SK-N-SH (cell line): Measurements from ENCODE around the gene CORO6. TPM values are rescaled to one million over a fixed set of nuclear protein-coding genes. Genes with fewer than 3 reads are reported as not detected.

Experiments
- CTCF ChIA-PET: fragments of 300-600, 350-600 bp; formaldehyde crosslinking; extraction: SDS; loops from one replicate; lab custom pipeline; 2021; lab: Yijun Ruan, JAX
- POLR2A ChIA-PET: fragments of 350-600 bp; sonication (Branson Sonifier 250); formaldehyde crosslinking; extraction: SDS; loops from one replicate; lab custom pipeline; 2020; ENCODE audit warnings: antibody characterized with exemption, inconsistent platforms; lab: Yijun Ruan, JAX
- DNase-seq: peaks from one replicate; pipeline ENCODE4 v3.0.0; 2012
- H2AFZ ChIP-seq: fragments of 200-600 bp; sonication (generic); 2 replicates; pipeline ENCODE4 v1.8.1; 2016; ENCODE audit warnings: antibody characterized with exemption, mild to moderate bottlenecking, low read depth
- H3F3A ChIP-seq: fragments of 200-600 bp; sonication (generic); replicated peaks from 2 replicates; pipeline ENCODE3; 2016; ENCODE audit warnings: antibody characterized with exemption, mild to moderate bottlenecking; ENCODE audit not compliant: insufficient read depth
- H3K27ac ChIP-seq, 2 experiments: fragments of 200-500 bp in 1 of 2; fragments of 200-600 bp in 1 of 2; sonication (Bioruptor generic) in 1 of 2; sonication (generic), shearing (Covaris generic) in 1 of 2; 2 replicates each; pipeline versions ENCODE4 v1.5.1 to v1.6.1; 2014 to 2016; ENCODE audit warnings: low read depth in 2 of 2, inconsistent platforms in 1 of 2, low read length in 1 of 2, mild to moderate bottlenecking in 1 of 2, mixed read lengths in 1 of 2
- H3K27me3 ChIP-seq: fragments of 200-600 bp; sonication (generic), shearing (Covaris generic); 2 replicates; pipeline ENCODE4 v1.6.1; 2016; ENCODE audit warnings: mixed run types; ENCODE audit not compliant: insufficient read depth
- H3K36me3 ChIP-seq, 2 experiments: fragments of 200-500 bp in 1 of 2; fragments of 200-600 bp in 1 of 2; sonication (Bioruptor generic) in 1 of 2; sonication (generic) in 1 of 2; replicated peaks in 1 of 2; 2 replicates each; pipeline versions ENCODE3 to v1.5.1; 2014 to 2016; ENCODE audit warnings: low read length in 1 of 2, mild to moderate bottlenecking in 1 of 2; ENCODE audit not compliant: insufficient read depth in 2 of 2, control insufficient read depth in 1 of 2
- H3K4me1 ChIP-seq, 2 experiments: fragments of 200-500 bp in 1 of 2; fragments of 200-600 bp in 1 of 2; sonication (Bioruptor generic) in 1 of 2; sonication (generic), shearing (Covaris generic) in 1 of 2; 2 replicates each; pipeline versions ENCODE4 v1.5.1 to v1.6.1; 2014 to 2016; ENCODE audit warnings: low read depth in 1 of 2, low read length in 1 of 2, mixed run types in 1 of 2; ENCODE audit not compliant: insufficient read depth in 2 of 2, control insufficient read depth in 1 of 2
- H3K4me2 ChIP-seq: fragments of 200-600 bp; sonication (generic), shearing (Covaris generic); 2 replicates; pipeline ENCODE4 v1.6.1; 2017; ENCODE audit warnings: mixed run types
- H3K4me3 ChIP-seq, 2 experiments: fragments of 200-500 bp in 1 of 2; fragments of 200-600 bp in 1 of 2; sonication (Bioruptor generic) in 1 of 2; sonication (generic), shearing (Covaris generic) in 1 of 2; 2 replicates each; pipeline versions ENCODE4 v1.5.1 to v1.8.1; 2014 to 2016; ENCODE audit warnings: low read depth in 2 of 2, inconsistent platforms in 1 of 2, low read length in 1 of 2, mild to moderate bottlenecking in 1 of 2, mixed read lengths in 1 of 2, moderate library complexity in 1 of 2
- H3K79me2 ChIP-seq: fragments of 200-600 bp; sonication (generic); 2 replicates; pipeline ENCODE4 v1.8.1; 2017; ENCODE audit warnings: mild to moderate bottlenecking; ENCODE audit not compliant: insufficient read depth
- H3K9ac ChIP-seq: fragments of 200-600 bp; sonication (generic); 2 replicates; pipeline ENCODE4 v1.6.1; 2017; ENCODE audit warnings: mixed run types
- H3K9me2 ChIP-seq: fragments of 200-600 bp; sonication (generic); 2 replicates; pipeline ENCODE4 v1.6.1; 2017; ENCODE audit warnings: mixed run types
- H3K9me3 ChIP-seq: fragments of 200-600 bp; sonication (generic); 2 replicates; pipeline ENCODE4 v1.6.1; 2017; ENCODE audit warnings: mixed run types, mild to moderate bottlenecking, moderate library complexity
- H4K20me1 ChIP-seq: fragments of 200-600 bp; sonication (generic); 2 replicates; pipeline ENCODE4 v1.6.1; 2017; ENCODE audit warnings: mild to moderate bottlenecking, mixed run types; ENCODE audit not compliant: insufficient read depth
- ELF1 ChIP-seq: IDR thresholded peaks from 2 replicates; pipeline ENCODE4 v1.4.0; 2012
- EZH2phosphoT487 ChIP-seq: fragments of 200-600 bp; sonication (generic); IDR thresholded peaks from 2 replicates; pipeline ENCODE4 v1.6.1; 2017; ENCODE audit warnings: low read depth, mixed run types, mild to moderate bottlenecking, antibody characterized with exemption, moderate library complexity, borderline replicate concordance
- GATA2 ChIP-seq: sonication (generic); formaldehyde crosslinking; IDR thresholded peaks from 2 replicates; pipeline ENCODE4 v1.5.0; 2020; ENCODE audit warnings: mild to moderate bottlenecking, missing genetic modification reagents
- NFIC ChIP-seq: IDR thresholded peaks from 2 replicates; pipeline ENCODE4 v1.4.0; 2012; ENCODE audit warnings: borderline replicate concordance
- POLR2AphosphoS5 ChIP-seq: IDR thresholded peaks from 2 replicates; pipeline ENCODE4 v1.6.1; 2012; ENCODE audit warnings: low read depth, low read length
- RCOR1 ChIP-seq: fragments of 150-350 bp; IDR thresholded peaks from 2 replicates; pipeline ENCODE4 v1.6.1; 2017; ENCODE audit warnings: antibody characterized with exemption, low read length
- SIN3A ChIP-seq: IDR thresholded peaks from 2 replicates; pipeline ENCODE4 v1.6.1; 2012; ENCODE audit warnings: low read depth, mild to moderate bottlenecking, low read length, moderate library complexity, borderline replicate concordance
- USF2 ChIP-seq: fragments of 150-350 bp; IDR thresholded peaks from 2 replicates; pipeline ENCODE4 v1.6.1; 2017; ENCODE audit warnings: antibody characterized with exemption, low read length, low read depth, borderline replicate concordance
- WGBS: methylation state at CpG from one replicate; pipeline ENCODE4 v1.1.6; 2017; ENCODE audit warnings: low lambda C conversion rate; 5-methylcytosine and 5-hydroxymethylcytosine counted together
- polyA plus RNA-seq, 3 experiments: library from polyadenylated mRNA; depleted of rRNA; stranded (reverse); fragments of >200 nt; gene quantifications; 2 replicates each; pipeline ENCODE4 v1.2.3, GENCODE V29; 2012
- TF ChIP-seq, protein P1 (sequence below): IDR thresholded peaks from 2 replicates; pipeline ENCODE4 v1.4.0; 2012; ENCODE audit warnings: low read depth, borderline replicate concordance
- TF ChIP-seq, protein P2 (sequence below): fragments of 200-600 bp; sonication (generic); IDR thresholded peaks from 2 replicates; pipeline ENCODE4 v1.6.1; 2017; ENCODE audit warnings: antibody characterized with exemption, mild to moderate bottlenecking, moderate library complexity
- TF ChIP-seq, protein P3 (sequence below): IDR thresholded peaks from 2 replicates; pipeline ENCODE4 v1.6.1; 2012; ENCODE audit warnings: mild to moderate bottlenecking, low read depth, low read length, moderate library complexity

CORO6 gene
- polyA plus RNA-seq, 1 of the 3 experiments (the other 2 are of a cell fraction): 18.4 TPM

DNA sequence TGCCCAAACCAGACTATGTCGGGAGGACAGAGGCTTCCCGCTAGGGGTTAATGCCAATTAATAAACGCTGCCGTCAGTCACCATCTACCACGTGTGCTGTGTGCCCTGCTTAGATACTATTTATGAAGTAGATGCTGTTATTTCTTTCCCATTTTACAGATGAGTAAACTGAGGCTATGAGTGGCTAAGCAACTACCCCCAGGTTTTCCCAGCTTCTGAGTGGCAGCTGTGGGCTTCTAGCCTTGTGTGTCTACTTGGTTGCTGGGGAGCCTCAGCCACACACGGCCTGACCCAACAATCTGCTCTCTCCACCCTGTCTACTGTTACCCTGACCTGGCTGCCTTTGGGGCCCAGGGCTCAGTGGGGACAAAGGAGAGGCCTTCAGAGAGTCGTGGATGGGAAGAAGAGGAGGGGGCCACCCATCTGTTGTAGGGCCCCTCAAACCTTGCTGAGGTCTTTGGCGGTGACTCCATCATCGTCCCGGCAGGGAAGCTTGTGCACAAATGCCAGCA lies 40.4 kb downstream of the CORO6 start:
- Histone ChIP-seq H3K36me3 (peaks cover 9 to 48% of the 10 kb centered on the region in 2 experiments), H3K27me3 (no peaks in the 10 kb centered on the region), H3K4me3 (no peak overlapping the region), H3K27ac (no peak overlapping the region), H4K20me1 (peaks cover 57% of the 10 kb centered on the region), H3K79me2 (peaks cover 58% of the 10 kb centered on the region), H3K9ac (no peak overlapping the region), H3F3A (peaks cover 5% of the 10 kb centered on the region), H3K9me2 (no peaks in the 10 kb centered on the region), H3K4me2 (no peak overlapping the region), H2AFZ (no peak overlapping the region), H3K4me1 (peaks cover 7 to 35% of the 10 kb centered on the region in 2 experiments; a peak in 2 of 4 replicates), H3K9me3 (no peaks in the 10 kb centered on the region)
- POLR2A ChIA-PET: interaction anchor here (1.4 kb wide), 1 partner anchor 9 kb away, joined by 3 read pairs; no protein-coding TSS in a partner anchor
- TF ChIP-seq, protein P1, sequence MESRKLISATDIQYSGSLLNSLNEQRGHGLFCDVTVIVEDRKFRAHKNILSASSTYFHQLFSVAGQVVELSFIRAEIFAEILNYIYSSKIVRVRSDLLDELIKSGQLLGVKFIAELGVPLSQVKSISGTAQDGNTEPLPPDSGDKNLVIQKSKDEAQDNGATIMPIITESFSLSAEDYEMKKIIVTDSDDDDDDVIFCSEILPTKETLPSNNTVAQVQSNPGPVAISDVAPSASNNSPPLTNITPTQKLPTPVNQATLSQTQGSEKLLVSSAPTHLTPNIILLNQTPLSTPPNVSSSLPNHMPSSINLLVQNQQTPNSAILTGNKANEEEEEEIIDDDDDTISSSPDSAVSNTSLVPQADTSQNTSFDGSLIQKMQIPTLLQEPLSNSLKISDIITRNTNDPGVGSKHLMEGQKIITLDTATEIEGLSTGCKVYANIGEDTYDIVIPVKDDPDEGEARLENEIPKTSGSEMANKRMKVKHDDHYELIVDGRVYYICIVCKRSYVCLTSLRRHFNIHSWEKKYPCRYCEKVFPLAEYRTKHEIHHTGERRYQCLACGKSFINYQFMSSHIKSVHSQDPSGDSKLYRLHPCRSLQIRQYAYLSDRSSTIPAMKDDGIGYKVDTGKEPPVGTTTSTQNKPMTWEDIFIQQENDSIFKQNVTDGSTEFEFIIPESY: no peak
- TF ChIP-seq USF2 (no peak), NFIC (no peak), POLR2AphosphoS5 (no peak), ELF1 (no peak), RCOR1 (no peak), GATA2 (no peak), EZH2phosphoT487 (no peak), SIN3A (no peak)
- TF ChIP-seq, protein P2, sequence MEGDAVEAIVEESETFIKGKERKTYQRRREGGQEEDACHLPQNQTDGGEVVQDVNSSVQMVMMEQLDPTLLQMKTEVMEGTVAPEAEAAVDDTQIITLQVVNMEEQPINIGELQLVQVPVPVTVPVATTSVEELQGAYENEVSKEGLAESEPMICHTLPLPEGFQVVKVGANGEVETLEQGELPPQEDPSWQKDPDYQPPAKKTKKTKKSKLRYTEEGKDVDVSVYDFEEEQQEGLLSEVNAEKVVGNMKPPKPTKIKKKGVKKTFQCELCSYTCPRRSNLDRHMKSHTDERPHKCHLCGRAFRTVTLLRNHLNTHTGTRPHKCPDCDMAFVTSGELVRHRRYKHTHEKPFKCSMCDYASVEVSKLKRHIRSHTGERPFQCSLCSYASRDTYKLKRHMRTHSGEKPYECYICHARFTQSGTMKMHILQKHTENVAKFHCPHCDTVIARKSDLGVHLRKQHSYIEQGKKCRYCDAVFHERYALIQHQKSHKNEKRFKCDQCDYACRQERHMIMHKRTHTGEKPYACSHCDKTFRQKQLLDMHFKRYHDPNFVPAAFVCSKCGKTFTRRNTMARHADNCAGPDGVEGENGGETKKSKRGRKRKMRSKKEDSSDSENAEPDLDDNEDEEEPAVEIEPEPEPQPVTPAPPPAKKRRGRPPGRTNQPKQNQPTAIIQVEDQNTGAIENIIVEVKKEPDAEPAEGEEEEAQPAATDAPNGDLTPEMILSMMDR: no peak
- TF ChIP-seq, protein P3, sequence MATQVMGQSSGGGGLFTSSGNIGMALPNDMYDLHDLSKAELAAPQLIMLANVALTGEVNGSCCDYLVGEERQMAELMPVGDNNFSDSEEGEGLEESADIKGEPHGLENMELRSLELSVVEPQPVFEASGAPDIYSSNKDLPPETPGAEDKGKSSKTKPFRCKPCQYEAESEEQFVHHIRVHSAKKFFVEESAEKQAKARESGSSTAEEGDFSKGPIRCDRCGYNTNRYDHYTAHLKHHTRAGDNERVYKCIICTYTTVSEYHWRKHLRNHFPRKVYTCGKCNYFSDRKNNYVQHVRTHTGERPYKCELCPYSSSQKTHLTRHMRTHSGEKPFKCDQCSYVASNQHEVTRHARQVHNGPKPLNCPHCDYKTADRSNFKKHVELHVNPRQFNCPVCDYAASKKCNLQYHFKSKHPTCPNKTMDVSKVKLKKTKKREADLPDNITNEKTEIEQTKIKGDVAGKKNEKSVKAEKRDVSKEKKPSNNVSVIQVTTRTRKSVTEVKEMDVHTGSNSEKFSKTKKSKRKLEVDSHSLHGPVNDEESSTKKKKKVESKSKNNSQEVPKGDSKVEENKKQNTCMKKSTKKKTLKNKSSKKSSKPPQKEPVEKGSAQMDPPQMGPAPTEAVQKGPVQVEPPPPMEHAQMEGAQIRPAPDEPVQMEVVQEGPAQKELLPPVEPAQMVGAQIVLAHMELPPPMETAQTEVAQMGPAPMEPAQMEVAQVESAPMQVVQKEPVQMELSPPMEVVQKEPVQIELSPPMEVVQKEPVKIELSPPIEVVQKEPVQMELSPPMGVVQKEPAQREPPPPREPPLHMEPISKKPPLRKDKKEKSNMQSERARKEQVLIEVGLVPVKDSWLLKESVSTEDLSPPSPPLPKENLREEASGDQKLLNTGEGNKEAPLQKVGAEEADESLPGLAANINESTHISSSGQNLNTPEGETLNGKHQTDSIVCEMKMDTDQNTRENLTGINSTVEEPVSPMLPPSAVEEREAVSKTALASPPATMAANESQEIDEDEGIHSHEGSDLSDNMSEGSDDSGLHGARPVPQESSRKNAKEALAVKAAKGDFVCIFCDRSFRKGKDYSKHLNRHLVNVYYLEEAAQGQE: no peak
- no peak for DNase-seq
- CTCF ChIA-PET: interaction anchor here (0.8 to 12.7 kb wide), 9 partner anchors 10 to 511 kb away, joined by 3 to 166 read pairs (median 11); partner anchors contain the start of genes ABHD15, ANKRD13B and TP53I13
- 84% methylated on average over 9 of the region's 10 CpGs for WGBS
